Testis (tissue), 2 donors: Measurements from ENCODE around the gene CLOCK.

Experiments
- CTCF ChIP-seq, 3 experiments: fragments of 450-650 bp in 2 of 3; fragments of 200-600 bp in 1 of 3; sonication (generic) in 1 of 3; IDR thresholded peaks; one replicate each; pipeline ENCODE4 v1.5.1; 2016 to 2019; ENCODE audit warnings: antibody characterized with exemption in 3 of 3, mild to moderate bottlenecking in 2 of 3, moderate library complexity in 1 of 3
- POLR2A ChIP-seq: fragments of 450-650 bp; IDR thresholded peaks from one replicate; pipeline ENCODE4 v1.6.1; 2017; ENCODE audit warnings: antibody characterized with exemption, mild to moderate bottlenecking, moderate library complexity

GRCh38 chr4:55405073-55405472 lies 141.6 kb downstream of the CLOCK start:
- TF ChIP-seq CTCF (IDR thresholded peaks at IDR 0.05) (no peak), POLR2A (no peak)
